Psoas muscle (tissue), 8 donors: Measurements from ENCODE around the gene SHISAL1. TPM values are rescaled to one million over a fixed set of nuclear protein-coding genes. Genes with fewer than 3 reads are reported as not detected.

ENCODE experiments used
- ATAC-seq, 4 donors: fragments of 200-7000 bp; cut with Tn5 transposase; one replicate each; pipeline ENCODE4 v1.9.1; 2020; ENCODE audit warnings: moderate library complexity in 3 of 4, mild to moderate bottlenecking in 2 of 4
- DNase-seq, 2 donors: peaks; one replicate each; pipeline ENCODE4 v3.0.0-alpha.2; 2020
- H3K27ac ChIP-seq: fragments of 200-600 bp; one replicate; pipeline ENCODE4 v1.8.0; 2022
- H3K27me3 ChIP-seq, 3 donors: fragments of 200-600 bp in 1 of 3; one replicate each; pipeline versions ENCODE4 v1.6.1 to v1.8.0; 2013 to 2022; ENCODE audit warnings: low read length in 2 of 3, mild to moderate bottlenecking in 2 of 3, moderate library complexity in 1 of 3; ENCODE audit not compliant: insufficient read depth in 3 of 3
- H3K36me3 ChIP-seq, 2 donors: fragments of 200-600 bp in 1 of 2; one replicate each; pipeline versions ENCODE4 v1.6.1 to v1.8.0; 2013 to 2022; ENCODE audit warnings: low read depth in 1 of 2, mild to moderate bottlenecking in 1 of 2, moderate library complexity in 1 of 2; ENCODE audit not compliant: insufficient read depth in 1 of 2
- H3K4me1 ChIP-seq: fragments of 200-600 bp; one replicate; pipeline ENCODE4 v1.8.0; 2022
- H3K4me3 ChIP-seq: fragments of 200-600 bp; one replicate; pipeline ENCODE4 v1.8.0; 2022; ENCODE audit warnings: mild to moderate bottlenecking
- H3K9me3 ChIP-seq: fragments of 200-600 bp; one replicate; pipeline ENCODE4 v1.8.0; 2022
- WGBS, 3 donors: extraction: QIAGEN DNeasy Blood & Tissue Kit; methylation state at CpG; one replicate each; pipeline versions ENCODE4 v1.1.6 to v1.1.7; 2013; 5-methylcytosine and 5-hydroxymethylcytosine counted together
- intact Hi-C, 2 donors: fragments of 100-400 bp; cut with DNase I; formaldehyde crosslinking; loops; one replicate each; pipeline versions ENCODE4 v1.11.0 to v1.14.2; 2022
- polyA plus RNA-seq, 3 donors: library from polyadenylated mRNA; stranded (reverse); fragments of 200-250 nt; gene quantifications; one replicate each; pipeline ENCODE4 v1.2.3, GENCODE V29; 2013
- total RNA-seq, 4 donors: library from RNA; stranded (reverse); fragmentation: NEBNext Ultra II Directional in 2 of 4; extraction: Animal tissue kit (Norgen Biotek cat#: 25700) in 2 of 4; gene quantifications; one replicate each; pipeline versions ENCODE4 v1.2.1 to v1.2.4, GENCODE V29; 2021 to 2023
- TF ChIP-seq, protein P1 (sequence below): fragments of 200-600 bp; IDR thresholded peaks from one replicate; pipeline ENCODE4 v1.8.0; 2022; ENCODE audit warnings: antibody characterized with exemption
- donor health status: healthy with polysubstance abuse.
- donor health status: DM: no; HTN: no; CAD: no; lungs with moderate emphysema.
- donor health status: Bipolar disorder and iron deficiency.
- donor health status: healthy.
- donor health status: DM: yes; HTN: yes; CAD: no.
- donor health status: DM: no; HTN: no; CAD: no.
- donor health status: DM: no; HTN: no; CAD: no.
- donor health status: DM: yes; HTN: yes; CAD: no.

The SHISAL1 gene
- total and polyA plus RNA-seq, 7 donors = 0.01 to 0.24 (median 0.06) TPM; not detected in 1

DNA sequence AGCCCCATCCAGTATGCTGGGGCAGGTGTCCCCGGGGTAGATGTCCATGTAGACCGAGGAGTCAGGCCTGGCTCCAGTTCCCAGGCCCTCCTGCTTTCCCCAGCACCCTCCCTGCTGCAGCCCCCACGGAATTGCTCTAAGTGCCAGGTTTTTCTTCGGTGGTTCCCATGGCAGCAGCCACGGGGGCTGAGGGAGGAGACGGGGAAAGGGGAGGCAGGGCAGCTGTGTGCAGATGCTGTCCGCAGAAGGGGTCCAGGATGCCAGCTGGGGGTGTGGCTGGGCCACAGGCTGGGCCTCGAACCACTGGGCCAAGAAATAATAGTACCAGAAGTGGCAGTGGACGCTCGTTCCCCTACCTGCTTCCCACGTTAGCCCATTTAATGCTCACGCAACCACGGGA is 25.0 kb downstream of the SHISAL1 start:
- WGBS, 3 donors = 33 to 54% (median 34%) methylated on average over 13 of the region's 13 CpGs
- Histone ChIP-seq H3K27me3 (peaks cover 0 to 68% (median 9%) of the 10 kb centered on the region in 3 donors), H3K9me3 (no peaks in the 10 kb centered on the region), H3K4me3 (no peak overlapping the region), H3K4me1 (no peaks in the 10 kb centered on the region), H3K27ac (no peak overlapping the region), H3K36me3 (no peaks in the 10 kb centered on the region)
- TF ChIP-seq, protein P1, sequence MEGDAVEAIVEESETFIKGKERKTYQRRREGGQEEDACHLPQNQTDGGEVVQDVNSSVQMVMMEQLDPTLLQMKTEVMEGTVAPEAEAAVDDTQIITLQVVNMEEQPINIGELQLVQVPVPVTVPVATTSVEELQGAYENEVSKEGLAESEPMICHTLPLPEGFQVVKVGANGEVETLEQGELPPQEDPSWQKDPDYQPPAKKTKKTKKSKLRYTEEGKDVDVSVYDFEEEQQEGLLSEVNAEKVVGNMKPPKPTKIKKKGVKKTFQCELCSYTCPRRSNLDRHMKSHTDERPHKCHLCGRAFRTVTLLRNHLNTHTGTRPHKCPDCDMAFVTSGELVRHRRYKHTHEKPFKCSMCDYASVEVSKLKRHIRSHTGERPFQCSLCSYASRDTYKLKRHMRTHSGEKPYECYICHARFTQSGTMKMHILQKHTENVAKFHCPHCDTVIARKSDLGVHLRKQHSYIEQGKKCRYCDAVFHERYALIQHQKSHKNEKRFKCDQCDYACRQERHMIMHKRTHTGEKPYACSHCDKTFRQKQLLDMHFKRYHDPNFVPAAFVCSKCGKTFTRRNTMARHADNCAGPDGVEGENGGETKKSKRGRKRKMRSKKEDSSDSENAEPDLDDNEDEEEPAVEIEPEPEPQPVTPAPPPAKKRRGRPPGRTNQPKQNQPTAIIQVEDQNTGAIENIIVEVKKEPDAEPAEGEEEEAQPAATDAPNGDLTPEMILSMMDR = no peak
- ATAC-seq = no peak
- intact Hi-C loops = no loop called here
- DNase-seq = no peak

DNA sequence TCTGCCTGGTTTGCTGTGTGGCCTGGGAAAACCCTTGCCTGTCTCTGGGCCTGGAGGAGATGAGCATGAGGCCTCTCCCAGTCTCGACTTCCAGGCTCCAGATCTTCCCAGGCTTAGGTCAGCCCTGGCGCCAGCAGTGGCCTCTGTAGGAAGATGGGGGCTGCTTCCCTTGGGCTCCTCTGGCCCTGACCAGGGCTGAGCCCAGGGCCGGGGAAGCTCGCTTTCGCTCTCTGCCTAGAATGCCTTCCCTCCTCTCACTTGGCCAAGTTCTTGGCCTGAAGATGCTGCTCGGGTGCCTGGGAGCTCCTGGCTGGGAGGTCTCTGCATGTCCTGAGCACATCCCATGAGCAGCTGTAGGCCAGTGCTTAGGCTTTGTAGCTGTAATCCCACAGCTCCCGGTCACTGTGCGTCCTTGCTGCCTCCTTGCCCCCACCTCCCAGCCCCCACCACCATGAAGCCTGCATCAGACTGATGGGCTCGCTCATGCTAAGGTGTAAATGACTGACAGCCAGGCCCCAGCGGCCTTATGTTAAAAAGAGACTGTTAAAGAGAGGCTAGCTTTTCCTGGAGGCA is 25.5 kb downstream of the SHISAL1 start:
- no peaks in the 10 kb centered on the region for H3K4me1 ChIP-seq
- no peak for DNase-seq
- TF ChIP-seq, protein P1 = no peak
- no peak overlapping the region for H3K27ac ChIP-seq
- H3K27me3 ChIP-seq = peaks cover 0 to 74% (median 12%) of the 10 kb centered on the region in 3 donors
- WGBS, 3 donors = 26 to 46% (median 42%) methylated on average over 9 to 10 of the region's 10 CpGs
- ATAC-seq = no peak
- no peaks in the 10 kb centered on the region for H3K36me3 ChIP-seq
- intact Hi-C loops = no loop called here
- H3K4me3 ChIP-seq = no peak overlapping the region
- H3K9me3 ChIP-seq = no peaks in the 10 kb centered on the region

DNA sequence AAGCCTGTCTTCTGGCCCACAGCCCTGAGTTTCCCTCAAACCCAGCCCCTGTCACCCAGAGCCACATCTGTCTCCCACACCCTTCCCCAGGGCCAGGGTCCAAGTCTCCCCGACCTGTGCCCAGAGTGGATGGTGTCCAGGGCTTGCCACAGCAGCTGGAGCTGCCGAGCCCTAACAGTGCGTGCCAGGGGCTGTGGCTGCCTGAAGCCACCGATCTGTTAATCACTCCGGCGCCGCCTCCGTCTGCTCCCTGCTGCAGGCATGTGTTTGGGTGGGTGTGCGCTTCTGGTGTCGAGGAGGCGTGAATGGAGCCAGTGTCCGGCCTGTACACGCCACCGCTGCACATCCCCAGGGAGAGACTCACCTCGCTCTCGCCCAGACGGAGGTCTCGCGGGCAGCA is 26.1 kb downstream of the SHISAL1 start:
- 25 to 50% (median 32%) methylated on average over 19 of the region's 19 CpGs for WGBS, 3 donors
- ATAC-seq = no peak
- Histone ChIP-seq H3K36me3 (no peaks in the 10 kb centered on the region), H3K9me3 (no peaks in the 10 kb centered on the region), H3K27me3 (peaks cover 0 to 79% (median 17%) of the 10 kb centered on the region in 3 donors), H3K27ac (no peak overlapping the region), H3K4me3 (no peak overlapping the region), H3K4me1 (no peaks in the 10 kb centered on the region)
- DNase-seq = no peak
- TF ChIP-seq, protein P1 = no peak
- intact Hi-C loops = no loop called here

DNA sequence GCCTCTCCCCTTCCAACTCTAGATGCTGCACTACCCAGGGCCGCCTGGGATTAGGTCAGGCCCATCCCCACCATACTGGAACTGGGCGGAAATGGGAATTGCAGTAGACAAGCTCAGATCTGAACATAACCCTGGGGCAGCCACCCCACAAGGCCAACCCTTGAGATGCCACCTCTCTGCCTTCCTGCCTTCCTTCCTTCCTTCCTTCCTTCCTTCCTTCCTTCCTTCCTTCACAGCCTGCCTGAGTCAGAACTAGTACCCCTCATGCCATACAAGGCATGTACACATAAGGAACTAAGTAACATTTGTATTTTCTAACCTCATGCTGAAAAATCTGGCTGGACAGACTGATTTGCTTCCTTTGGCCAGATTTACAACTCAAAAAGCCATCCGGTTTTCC is 28.0 kb downstream of the SHISAL1 start:
- Histone ChIP-seq H3K4me1 (no peaks in the 10 kb centered on the region), H3K27ac (no peak overlapping the region), H3K4me3 (no peak overlapping the region), H3K27me3 (peaks cover 0 to 78% (median 17%) of the 10 kb centered on the region in 3 donors), H3K9me3 (no peaks in the 10 kb centered on the region), H3K36me3 (no peaks in the 10 kb centered on the region)
- DNase-seq = no peak
- TF ChIP-seq, protein P1 = no peak
- no peak for ATAC-seq
- WGBS, 3 donors = 53 to 70% (median 59%) methylated on average over 3 of the region's 3 CpGs
- intact Hi-C loops = no loop called here
